ENCODE results near the gene ZNF215. TPM values are rescaled to one million over a fixed set of nuclear protein-coding genes. Genes with fewer than 3 reads are reported as not detected.
A peak's percentile ranks its signal among the peaks of the same experiment; 100 is the strongest.

Gene ZNF215
- total RNA-seq, 6 experiments from 2014 or later, result 4.7 to 6.5 (median 5.6) TPM

DNA sequence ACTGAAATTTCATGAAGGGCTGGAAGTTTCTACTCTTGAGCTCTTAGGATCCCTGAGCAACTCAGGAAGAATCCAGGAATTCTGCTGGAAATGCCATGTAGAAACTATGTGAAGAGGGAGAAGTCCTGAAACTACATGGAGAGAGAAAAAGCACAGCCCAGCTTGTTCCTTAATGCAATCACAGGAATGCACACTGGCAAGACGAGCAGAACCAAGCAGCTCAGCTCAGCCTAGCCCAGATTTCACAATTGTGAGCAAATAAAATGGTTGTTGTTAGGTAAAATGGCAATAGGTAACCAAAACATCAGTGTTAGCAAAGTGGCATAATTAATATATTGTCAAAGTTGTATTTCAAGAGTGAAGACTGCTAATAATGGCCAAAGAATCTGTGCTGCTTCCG is 65.8 kb downstream of the ZNF215 start:
- peak overlapping the region; percentile 72 for H3K4me3 Mint-ChIP-seq
- TF ChIP-seq CTCF (IDR thresholded peaks at IDR 0.05), result no peak
- no peaks in the 10 kb centered on the region for H3K36me3 Mint-ChIP-seq (ENCODE audit: low read depth)
- no peaks in the 10 kb centered on the region for H3K27me3 Mint-ChIP-seq (ENCODE audit: insufficient read depth)
- peaks cover 48% of the 10 kb centered on the region for H3K4me1 Mint-ChIP-seq (ENCODE audit: low read depth)
- H3K27ac Mint-ChIP-seq, result peak overlapping the region; percentile 87
- no peaks in the 10 kb centered on the region; the same call in 1 of the 2 replicates for H3K9me3 Mint-ChIP-seq
- peak; percentile 28 for DNase-seq

GRCh38 chr11:6992457-6993417 is 66.5 kb downstream of the ZNF215 start:
- Mint-ChIP-seq H3K36me3 (ENCODE audit: low read depth) (no peaks in the 10 kb centered on the region), H3K9me3 (no peaks in the 10 kb centered on the region; the same call in 1 of the 2 replicates), H3K27ac (peak overlapping the region; percentile 87), H3K27me3 (ENCODE audit: insufficient read depth) (no peaks in the 10 kb centered on the region), H3K4me3 (peak overlapping the region; percentile 72), H3K4me1 (ENCODE audit: low read depth) (peaks cover 41% of the 10 kb centered on the region)
- peak; percentile 97 for DNase-seq
- no peak for TF ChIP-seq CTCF (IDR thresholded peaks at IDR 0.05)

DNA sequence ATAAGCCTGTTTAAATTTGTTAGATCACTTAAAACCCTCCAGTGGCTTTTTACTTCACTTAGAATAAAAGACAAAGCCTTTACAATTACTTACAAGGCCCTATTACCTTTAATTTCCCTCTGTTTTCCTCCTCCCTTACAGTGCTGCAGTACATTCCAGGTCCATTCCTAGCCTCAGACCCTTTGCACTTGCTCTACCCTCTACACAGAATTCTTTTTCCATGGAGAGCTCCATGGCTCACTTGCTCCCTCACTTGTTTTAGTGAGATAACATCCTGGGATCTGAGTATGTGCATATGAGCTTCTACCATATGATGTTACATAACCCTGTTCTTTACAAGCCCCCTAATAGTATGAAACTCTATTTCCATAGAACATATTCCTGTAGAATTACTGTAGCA is 69.5 kb downstream of the ZNF215 start:
- H3K9me3 Mint-ChIP-seq, result no peaks in the 10 kb centered on the region; the same call in 1 of the 2 replicates
- no peak overlapping the region for H3K27ac Mint-ChIP-seq
- no peak for DNase-seq
- H3K36me3 Mint-ChIP-seq (ENCODE audit: low read depth), result peaks cover 6% of the 10 kb centered on the region; the same call in 1 of the 2 replicates
- H3K27me3 Mint-ChIP-seq (ENCODE audit: insufficient read depth), result no peaks in the 10 kb centered on the region
- peaks cover 31% of the 10 kb centered on the region for H3K4me1 Mint-ChIP-seq (ENCODE audit: low read depth)
- no peak overlapping the region for H3K4me3 Mint-ChIP-seq
- no peak for TF ChIP-seq CTCF (IDR thresholded peaks at IDR 0.05)

GRCh38 chr11:7004482-7004881 is 78.3 kb downstream of the ZNF215 start:
- Mint-ChIP-seq H3K36me3 (ENCODE audit: low read depth) (peaks cover 8% of the 10 kb centered on the region; the same call in 1 of the 2 replicates), H3K4me1 (ENCODE audit: low read depth) (peaks cover 16% of the 10 kb centered on the region), H3K9me3 (no peaks in the 10 kb centered on the region), H3K27me3 (ENCODE audit: insufficient read depth) (no peaks in the 10 kb centered on the region), H3K27ac (peak overlapping the region; percentile 86), H3K4me3 (peak overlapping the region; percentile 87)
- TF ChIP-seq CTCF (IDR thresholded peaks at IDR 0.05), result no peak
- DNase-seq, result peak; percentile 85

Other genes with a start within 250 kb of the ZNF215 start
- gene MRPL17, start 243.1 kb upstream of the ZNF215 start, total RNA-seq (2021; fragmentation: NEBNext Ultra II Directional; extraction: Animal tissue kit (Norgen Biotek cat#: 25700)), result 100 to 1,000 TPM in 1 of 6 experiments, 10 to 100 TPM in 5; 79.5 to 111 (median 89.4) TPM
- under 1 TPM in 5 of 6 experiments, not detected in 1; 0.07 to 0.14 (median 0.08) TPM for gene OR2AG2, start 154.4 kb upstream of the ZNF215 start, total RNA-seq (2021; fragmentation: NEBNext Ultra II Directional; extraction: Animal tissue kit (Norgen Biotek cat#: 25700))
- not detected for gene OR2AG1, start 143.4 kb upstream of the ZNF215 start, total RNA-seq (2021; fragmentation: NEBNext Ultra II Directional; extraction: Animal tissue kit (Norgen Biotek cat#: 25700))
- under 1 TPM in 1 of 6 experiments, not detected in 5; 0.12 TPM for gene OR6A2, start 126.7 kb upstream of the ZNF215 start, total RNA-seq (2021; fragmentation: NEBNext Ultra II Directional; extraction: Animal tissue kit (Norgen Biotek cat#: 25700))
- gene OR10A5, start 80.7 kb upstream of the ZNF215 start, total RNA-seq (2021; fragmentation: NEBNext Ultra II Directional; extraction: Animal tissue kit (Norgen Biotek cat#: 25700)), result not detected
- gene OR10A2, start 63.4 kb upstream of the ZNF215 start, total RNA-seq (2021; fragmentation: NEBNext Ultra II Directional; extraction: Animal tissue kit (Norgen Biotek cat#: 25700)), result not detected
- gene OR10A4, start 49.8 kb upstream of the ZNF215 start, total RNA-seq (2021; fragmentation: NEBNext Ultra II Directional; extraction: Animal tissue kit (Norgen Biotek cat#: 25700)), result not detected
- not detected for gene OR2D2, start 33.9 kb upstream of the ZNF215 start, total RNA-seq (2021; fragmentation: NEBNext Ultra II Directional; extraction: Animal tissue kit (Norgen Biotek cat#: 25700))
- gene OR2D3, start 5.4 kb upstream of the ZNF215 start, total RNA-seq (2021; fragmentation: NEBNext Ultra II Directional; extraction: Animal tissue kit (Norgen Biotek cat#: 25700)), result not detected
- gene ZNF214, start 93.9 kb downstream of the ZNF215 start, total RNA-seq (2021; fragmentation: NEBNext Ultra II Directional; extraction: Animal tissue kit (Norgen Biotek cat#: 25700)), result 1 to 10 TPM in 5 of 6 experiments, under 1 TPM in 1; 0.85 to 2.0 (median 1.7) TPM
- under 1 TPM in 1 of 6 experiments, not detected in 5; 0.06 TPM for gene NLRP14, start 94.1 kb downstream of the ZNF215 start, total RNA-seq (2021; fragmentation: NEBNext Ultra II Directional; extraction: Animal tissue kit (Norgen Biotek cat#: 25700))
- not detected for gene RBMXL2, start 162.6 kb downstream of the ZNF215 start, total RNA-seq (2021; fragmentation: NEBNext Ultra II Directional; extraction: Animal tissue kit (Norgen Biotek cat#: 25700))